GM23338 (cell line): ENCODE results near the gene PLCL1. TPM values are rescaled to one million over a fixed set of nuclear protein-coding genes. Genes with fewer than 3 reads are reported as not detected.

Source experiments
- ATAC-seq: fragments of 200-7000 bp; cut with Tn5 transposase; 3 replicates; pipeline ENCODE4 v1.9.1; 2020
- DNase-seq: peaks from one replicate; pipeline ENCODE4 v3.0.0-alpha.2; 2015; ENCODE audit warnings: low spot score
- H2AFZ ChIP-seq: fragments of 200-600 bp; sonication (generic); 2 replicates; pipeline ENCODE4 v1.8.0; 2016; ENCODE audit warnings: antibody characterized with exemption, mild to moderate bottlenecking, moderate library complexity
- H3F3A ChIP-seq: fragments of 200-600 bp; sonication (generic); replicated peaks from 2 replicates; pipeline ENCODE4 v1.8.0; 2017; ENCODE audit warnings: antibody characterized with exemption, mixed run types, low read depth
- H3K27ac ChIP-seq: fragments of 200-600 bp; sonication (generic); 2 replicates; pipeline ENCODE4 v1.6.1; 2016; ENCODE audit warnings: low read depth
- H3K27me3 ChIP-seq: fragments of 200-600 bp; sonication (generic); 2 replicates; pipeline ENCODE4 v1.8.0; 2016; ENCODE audit warnings: mild to moderate bottlenecking, mixed run types, moderate library complexity; ENCODE audit not compliant: insufficient read depth
- H3K36me3 ChIP-seq: fragments of 200-600 bp; sonication (generic); 2 replicates; pipeline ENCODE4 v1.8.0; 2016; ENCODE audit warnings: mild to moderate bottlenecking; ENCODE audit not compliant: insufficient read depth
- H3K4me1 ChIP-seq: fragments of 200-600 bp; sonication (generic); 2 replicates; pipeline ENCODE4 v1.8.0; 2016; ENCODE audit warnings: mild to moderate bottlenecking, moderate library complexity; ENCODE audit not compliant: insufficient read depth
- H3K4me2 ChIP-seq: fragments of 200-600 bp; sonication (generic); 2 replicates; pipeline ENCODE4 v1.7.1; 2017; ENCODE audit warnings: mixed run types
- H3K4me3 ChIP-seq: fragments of 200-600 bp; sonication (generic); 2 replicates; pipeline ENCODE4 v1.6.1; 2016; ENCODE audit warnings: mixed run types
- H3K79me2 ChIP-seq: fragments of 200-600 bp; sonication (generic); replicated peaks from 2 replicates; pipeline ENCODE4 v1.8.0; 2017; ENCODE audit warnings: mild to moderate bottlenecking; ENCODE audit not compliant: insufficient read depth
- H3K9me2 ChIP-seq: fragments of 200-600 bp; sonication (generic); 2 replicates; pipeline ENCODE4 v1.8.0; 2017; ENCODE audit not compliant: insufficient read depth
- H4K20me1 ChIP-seq: fragments of 200-600 bp; sonication (generic); replicated peaks from 2 replicates; pipeline ENCODE4 v1.8.0; 2017; ENCODE audit warnings: mild to moderate bottlenecking; ENCODE audit not compliant: insufficient read depth
- H3K27ac Mint-ChIP-seq: 2 replicates; pipeline ENCODE4 v1.8.0; 2020; ENCODE audit warnings: inconsistent platforms, mild to moderate bottlenecking, moderate library complexity, mixed read lengths
- H3K27me3 Mint-ChIP-seq: 3 replicates; pipeline ENCODE4 v1.8.0; 2022; ENCODE audit warnings: low read depth, mild to moderate bottlenecking, moderate library complexity, mixed read lengths, inconsistent platforms; ENCODE audit not compliant: insufficient read depth, poor library complexity
- H3K36me3 Mint-ChIP-seq: 3 replicates; pipeline ENCODE4 v1.8.0; 2021; ENCODE audit warnings: low read depth, mild to moderate bottlenecking, inconsistent platforms, moderate library complexity, mixed read lengths
- H3K4me1 Mint-ChIP-seq: 3 replicates; pipeline ENCODE4 v1.8.0; 2020; ENCODE audit warnings: mild to moderate bottlenecking, inconsistent platforms, mixed read lengths
- H3K4me3 Mint-ChIP-seq: 3 replicates; pipeline ENCODE4 v1.8.0; 2021; ENCODE audit warnings: moderate library complexity, mild to moderate bottlenecking, inconsistent platforms, mixed read lengths
- H3K9me3 Mint-ChIP-seq: 3 replicates; pipeline ENCODE4 v1.8.0; 2020; ENCODE audit warnings: moderate library complexity, mild to moderate bottlenecking, inconsistent platforms, mixed read lengths
- ETS1 ChIP-seq: IDR thresholded peaks from 2 replicates; pipeline ENCODE4 v1.6.1; 2016; ENCODE audit warnings: antibody characterized with exemption
- EZH2 ChIP-seq: fragments of 200-600 bp; sonication (generic); IDR thresholded peaks from one replicate; pipeline ENCODE4 v1.8.0; 2017; ENCODE audit warnings: antibody characterized with exemption, mild to moderate bottlenecking, low read depth; ENCODE audit not compliant: unreplicated experiment
- STAT1 ChIP-seq: IDR thresholded peaks from one replicate; pipeline ENCODE4 v1.6.1; 2016; ENCODE audit warnings: antibody characterized with exemption; ENCODE audit not compliant: unreplicated experiment
- ZNF462 ChIP-seq: fragments of 250-450 bp; sonication (Bioruptor Pico); IDR thresholded peaks from 2 replicates; pipeline ENCODE4 v1.5.0; 2020; ENCODE audit warnings: mild to moderate bottlenecking, moderate library complexity
- polyA plus RNA-seq: library from polyadenylated mRNA; unstranded; fragments of >200 nt; fragmentation: Nextera tagmentation; extraction: Ambion mirVana; gene quantifications from 2 replicates; pipeline ENCODE4 v1.2.1, GENCODE V29; 2016
- total RNA-seq: library from RNA; depleted of rRNA; stranded (reverse); fragments of >200 nt; shearing (Covaris generic); gene quantifications from 2 replicates; pipeline ENCODE4 v1.2.3, GENCODE V29; 2014
- TF ChIP-seq, protein P1 (sequence below): IDR thresholded peaks from one replicate; pipeline ENCODE4 v1.6.1; 2018; ENCODE audit warnings: antibody characterized with exemption; ENCODE audit not compliant: unreplicated experiment

The PLCL1 gene
- total and polyA plus RNA-seq, 2 experiments from 2014 or later = not detected

DNA sequence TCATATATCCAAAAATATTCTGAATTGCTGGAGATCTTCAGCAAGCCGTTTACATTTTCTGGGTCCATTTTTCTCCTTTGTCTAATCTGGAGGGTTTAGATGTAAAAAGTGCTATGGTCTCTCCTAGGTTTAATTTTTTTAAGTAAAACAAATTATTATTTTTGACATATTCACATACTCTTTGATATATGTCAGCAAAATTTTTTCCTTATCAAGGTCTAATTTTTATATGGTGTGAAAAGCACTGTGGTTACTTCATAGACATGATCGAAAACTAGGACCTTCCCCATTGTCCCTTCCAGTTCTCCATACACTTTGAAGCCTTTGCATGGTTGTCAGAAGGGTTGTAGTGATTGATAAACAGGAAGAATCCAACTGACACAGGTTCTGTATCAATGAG lies 168.2 kb downstream of the PLCL1 start:
- Mint-ChIP-seq H3K4me1 (no peaks in the 10 kb centered on the region), H3K27me3 (no peaks in the 10 kb centered on the region), H3K9me3 (no peaks in the 10 kb centered on the region; the same call in 2 of the 3 replicates), H3K36me3 (no peaks in the 10 kb centered on the region), H3K4me3 (no peak overlapping the region), H3K27ac (no peak overlapping the region)
- H3F3A ChIP-seq = no peaks in the 10 kb centered on the region
- H3K27me3 ChIP-seq = no peaks in the 10 kb centered on the region
- H3K27ac ChIP-seq = no peak overlapping the region
- H3K4me2 ChIP-seq = no peak overlapping the region
- no peak overlapping the region for H3K4me3 ChIP-seq
- H3K4me1 ChIP-seq = no peaks in the 10 kb centered on the region
- H3K9me2 ChIP-seq = no peaks in the 10 kb centered on the region
- H3K36me3 ChIP-seq = no peaks in the 10 kb centered on the region
- DNase-seq = no peak
- TF ChIP-seq ETS1 = no peak
- TF ChIP-seq, protein P1, sequence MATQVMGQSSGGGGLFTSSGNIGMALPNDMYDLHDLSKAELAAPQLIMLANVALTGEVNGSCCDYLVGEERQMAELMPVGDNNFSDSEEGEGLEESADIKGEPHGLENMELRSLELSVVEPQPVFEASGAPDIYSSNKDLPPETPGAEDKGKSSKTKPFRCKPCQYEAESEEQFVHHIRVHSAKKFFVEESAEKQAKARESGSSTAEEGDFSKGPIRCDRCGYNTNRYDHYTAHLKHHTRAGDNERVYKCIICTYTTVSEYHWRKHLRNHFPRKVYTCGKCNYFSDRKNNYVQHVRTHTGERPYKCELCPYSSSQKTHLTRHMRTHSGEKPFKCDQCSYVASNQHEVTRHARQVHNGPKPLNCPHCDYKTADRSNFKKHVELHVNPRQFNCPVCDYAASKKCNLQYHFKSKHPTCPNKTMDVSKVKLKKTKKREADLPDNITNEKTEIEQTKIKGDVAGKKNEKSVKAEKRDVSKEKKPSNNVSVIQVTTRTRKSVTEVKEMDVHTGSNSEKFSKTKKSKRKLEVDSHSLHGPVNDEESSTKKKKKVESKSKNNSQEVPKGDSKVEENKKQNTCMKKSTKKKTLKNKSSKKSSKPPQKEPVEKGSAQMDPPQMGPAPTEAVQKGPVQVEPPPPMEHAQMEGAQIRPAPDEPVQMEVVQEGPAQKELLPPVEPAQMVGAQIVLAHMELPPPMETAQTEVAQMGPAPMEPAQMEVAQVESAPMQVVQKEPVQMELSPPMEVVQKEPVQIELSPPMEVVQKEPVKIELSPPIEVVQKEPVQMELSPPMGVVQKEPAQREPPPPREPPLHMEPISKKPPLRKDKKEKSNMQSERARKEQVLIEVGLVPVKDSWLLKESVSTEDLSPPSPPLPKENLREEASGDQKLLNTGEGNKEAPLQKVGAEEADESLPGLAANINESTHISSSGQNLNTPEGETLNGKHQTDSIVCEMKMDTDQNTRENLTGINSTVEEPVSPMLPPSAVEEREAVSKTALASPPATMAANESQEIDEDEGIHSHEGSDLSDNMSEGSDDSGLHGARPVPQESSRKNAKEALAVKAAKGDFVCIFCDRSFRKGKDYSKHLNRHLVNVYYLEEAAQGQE = no peak
- no peak for TF ChIP-seq STAT1
- H2AFZ ChIP-seq = no peak overlapping the region
- no peak for ATAC-seq
- no peaks in the 10 kb centered on the region for H4K20me1 ChIP-seq
- H3K79me2 ChIP-seq = no peaks in the 10 kb centered on the region

GRCh38 chr2:197973772-197974171 lies 169.4 kb downstream of the PLCL1 start:
- DNase-seq (no peak), ATAC-seq (no peak)
- Mint-ChIP-seq H3K4me1 (no peaks in the 10 kb centered on the region), H3K36me3 (no peaks in the 10 kb centered on the region), H3K27me3 (no peaks in the 10 kb centered on the region), H3K9me3 (no peaks in the 10 kb centered on the region; the same call in 2 of the 3 replicates), H3K4me3 (no peak overlapping the region), H3K27ac (no peak overlapping the region)
- Histone ChIP-seq H3K27ac (no peak overlapping the region), H2AFZ (no peak overlapping the region), H3K4me1 (no peaks in the 10 kb centered on the region), H3K9me2 (no peaks in the 10 kb centered on the region), H3K27me3 (no peaks in the 10 kb centered on the region), H3F3A (no peaks in the 10 kb centered on the region), H3K79me2 (no peaks in the 10 kb centered on the region), H3K4me3 (no peak overlapping the region), H3K36me3 (no peaks in the 10 kb centered on the region), H3K4me2 (no peak overlapping the region), H4K20me1 (no peaks in the 10 kb centered on the region)
- TF ChIP-seq ZNF462 (CRISPR knock-in tag) (no peak), STAT1 (no peak), EZH2 (no peak), ETS1 (no peak)
